HEK293 (cell line): ENCODE results near the gene ZNF787.

ENCODE experiments used
- BCL6B ChIP-seq: fragments of 450-650 bp; formaldehyde crosslinking; IDR thresholded peaks from 2 replicates; pipeline ENCODE4 v1.5.1; 2017; ENCODE audit warnings: missing biosample characterization, missing genetic modification characterization
- CTCF ChIP-seq: fragments of 450-650 bp; formaldehyde crosslinking; IDR thresholded peaks from 2 replicates; pipeline ENCODE4 v1.5.1; 2016; ENCODE audit warnings: missing biosample characterization, missing genetic modification characterization
- TCF7L2 ChIP-seq: IDR thresholded peaks from 2 replicates; pipeline ENCODE4 v1.6.1; 2011; ENCODE audit warnings: low read depth, mild to moderate bottlenecking, inconsistent platforms, low read length, moderate library complexity, borderline replicate concordance
- TRIM28 ChIP-seq: IDR thresholded peaks from 2 replicates; pipeline ENCODE4 v1.6.1; 2011; ENCODE audit warnings: low read length, control low read depth, borderline replicate concordance
- TF ChIP-seq, protein P1 (sequence below): fragments of 450-650 bp; formaldehyde crosslinking; IDR thresholded peaks from 2 replicates; pipeline ENCODE4 v1.5.1; 2016; ENCODE audit warnings: missing biosample characterization, missing genetic modification characterization

GRCh38 chr19:56106397-56106849 is 14.7 kb downstream of the ZNF787 start:
- TF ChIP-seq, protein P1, sequence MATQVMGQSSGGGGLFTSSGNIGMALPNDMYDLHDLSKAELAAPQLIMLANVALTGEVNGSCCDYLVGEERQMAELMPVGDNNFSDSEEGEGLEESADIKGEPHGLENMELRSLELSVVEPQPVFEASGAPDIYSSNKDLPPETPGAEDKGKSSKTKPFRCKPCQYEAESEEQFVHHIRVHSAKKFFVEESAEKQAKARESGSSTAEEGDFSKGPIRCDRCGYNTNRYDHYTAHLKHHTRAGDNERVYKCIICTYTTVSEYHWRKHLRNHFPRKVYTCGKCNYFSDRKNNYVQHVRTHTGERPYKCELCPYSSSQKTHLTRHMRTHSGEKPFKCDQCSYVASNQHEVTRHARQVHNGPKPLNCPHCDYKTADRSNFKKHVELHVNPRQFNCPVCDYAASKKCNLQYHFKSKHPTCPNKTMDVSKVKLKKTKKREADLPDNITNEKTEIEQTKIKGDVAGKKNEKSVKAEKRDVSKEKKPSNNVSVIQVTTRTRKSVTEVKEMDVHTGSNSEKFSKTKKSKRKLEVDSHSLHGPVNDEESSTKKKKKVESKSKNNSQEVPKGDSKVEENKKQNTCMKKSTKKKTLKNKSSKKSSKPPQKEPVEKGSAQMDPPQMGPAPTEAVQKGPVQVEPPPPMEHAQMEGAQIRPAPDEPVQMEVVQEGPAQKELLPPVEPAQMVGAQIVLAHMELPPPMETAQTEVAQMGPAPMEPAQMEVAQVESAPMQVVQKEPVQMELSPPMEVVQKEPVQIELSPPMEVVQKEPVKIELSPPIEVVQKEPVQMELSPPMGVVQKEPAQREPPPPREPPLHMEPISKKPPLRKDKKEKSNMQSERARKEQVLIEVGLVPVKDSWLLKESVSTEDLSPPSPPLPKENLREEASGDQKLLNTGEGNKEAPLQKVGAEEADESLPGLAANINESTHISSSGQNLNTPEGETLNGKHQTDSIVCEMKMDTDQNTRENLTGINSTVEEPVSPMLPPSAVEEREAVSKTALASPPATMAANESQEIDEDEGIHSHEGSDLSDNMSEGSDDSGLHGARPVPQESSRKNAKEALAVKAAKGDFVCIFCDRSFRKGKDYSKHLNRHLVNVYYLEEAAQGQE (tag by site-specific recombination) = no peak
- TF ChIP-seq TRIM28 = no peak
- no peak for TF ChIP-seq TCF7L2
- no peak for TF ChIP-seq CTCF (tag by site-specific recombination)
- TF ChIP-seq BCL6B (tag by site-specific recombination) = no peak
